HEK293T (cell line): ENCODE results near the gene ESPN.

ENCODE experiments used
- BHLHE40 ChIP-seq: fragments of 450-650 bp; IDR thresholded peaks from 2 replicates; pipeline ENCODE4 v1.6.1; 2016; ENCODE audit warnings: mild to moderate bottlenecking, moderate library complexity, borderline replicate concordance
- ELF4 ChIP-seq: fragments of 450-650 bp; IDR thresholded peaks from 2 replicates; pipeline ENCODE4 v1.6.1; 2017; ENCODE audit warnings: antibody characterized with exemption
- FOXA1 ChIP-seq: fragments of 450-650 bp; IDR thresholded peaks from 2 replicates; pipeline ENCODE4 v1.6.1; 2016; ENCODE audit warnings: mild to moderate bottlenecking
- FOXK2 ChIP-seq: fragments of 450-650 bp; IDR thresholded peaks from 2 replicates; pipeline ENCODE4 v1.6.1; 2016; ENCODE audit warnings: mild to moderate bottlenecking
- FOXM1 ChIP-seq: fragments of 450-650 bp; IDR thresholded peaks from 2 replicates; pipeline ENCODE4 v1.6.1; 2017; ENCODE audit warnings: mild to moderate bottlenecking, borderline replicate concordance
- HDGF ChIP-seq: fragments of 450-650 bp; IDR thresholded peaks from 2 replicates; pipeline ENCODE4 v1.6.1; 2017; ENCODE audit warnings: antibody characterized with exemption, borderline replicate concordance
- LEF1 ChIP-seq: fragments of 450-650 bp; IDR thresholded peaks from 2 replicates; pipeline ENCODE4 v1.6.1; 2017; ENCODE audit warnings: mild to moderate bottlenecking, borderline replicate concordance
- NFRKB ChIP-seq: fragments of 450-650 bp; IDR thresholded peaks from 2 replicates; pipeline ENCODE4 v1.6.1; 2016; ENCODE audit warnings: mild to moderate bottlenecking, moderate library complexity
- PKNOX1 ChIP-seq: fragments of 450-650 bp; IDR thresholded peaks from 2 replicates; pipeline ENCODE4 v1.6.1; 2016
- SP1 ChIP-seq: fragments of 450-650 bp; IDR thresholded peaks from 2 replicates; pipeline ENCODE4 v1.6.1; 2017
- SUZ12 ChIP-seq: fragments of 450-650 bp; IDR thresholded peaks from 2 replicates; pipeline ENCODE4 v1.6.1; 2016; ENCODE audit warnings: mild to moderate bottlenecking
- TARDBP ChIP-seq: fragments of 450-650 bp; IDR thresholded peaks from 2 replicates; pipeline ENCODE4 v1.6.1; 2016
- ZNF384 ChIP-seq: fragments of 450-650 bp; IDR thresholded peaks from 2 replicates; pipeline ENCODE4 v1.6.1; 2016

GRCh38 chr1:6426972-6427350, 2.4 kb downstream of the ESPN start:
- no peak for TF ChIP-seq BHLHE40
- no peak for TF ChIP-seq ZNF384
- TF ChIP-seq FOXA1, result no peak
- TF ChIP-seq PKNOX1, result no peak
- TF ChIP-seq SP1, result no peak
- TF ChIP-seq SUZ12, result no peak
- TF ChIP-seq ELF4, result no peak
- TF ChIP-seq TARDBP, result no peak
- TF ChIP-seq NFRKB, result no peak
- no peak for TF ChIP-seq FOXM1
- TF ChIP-seq HDGF, result no peak
- TF ChIP-seq LEF1, result no peak
- no peak for TF ChIP-seq FOXK2
